Astrocyte (in vitro differentiated cells and primary cell): ENCODE measurements around the gene UGT1A9.

ENCODE experiments used
- EZH2 ChIP-seq: IDR thresholded peaks from 2 replicates; pipeline ENCODE4 v1.6.1; 2012; ENCODE audit warnings: mild to moderate bottlenecking, low read length, inconsistent platforms; ENCODE audit not compliant: insufficient read depth
- TF ChIP-seq, protein P1 (sequence below): IDR thresholded peaks from 2 replicates; pipeline ENCODE4 v1.5.1; 2011; ENCODE audit warnings: low read depth, mild to moderate bottlenecking, inconsistent platforms, low read length, moderate library complexity; ENCODE audit not compliant: insufficient read depth

DNA sequence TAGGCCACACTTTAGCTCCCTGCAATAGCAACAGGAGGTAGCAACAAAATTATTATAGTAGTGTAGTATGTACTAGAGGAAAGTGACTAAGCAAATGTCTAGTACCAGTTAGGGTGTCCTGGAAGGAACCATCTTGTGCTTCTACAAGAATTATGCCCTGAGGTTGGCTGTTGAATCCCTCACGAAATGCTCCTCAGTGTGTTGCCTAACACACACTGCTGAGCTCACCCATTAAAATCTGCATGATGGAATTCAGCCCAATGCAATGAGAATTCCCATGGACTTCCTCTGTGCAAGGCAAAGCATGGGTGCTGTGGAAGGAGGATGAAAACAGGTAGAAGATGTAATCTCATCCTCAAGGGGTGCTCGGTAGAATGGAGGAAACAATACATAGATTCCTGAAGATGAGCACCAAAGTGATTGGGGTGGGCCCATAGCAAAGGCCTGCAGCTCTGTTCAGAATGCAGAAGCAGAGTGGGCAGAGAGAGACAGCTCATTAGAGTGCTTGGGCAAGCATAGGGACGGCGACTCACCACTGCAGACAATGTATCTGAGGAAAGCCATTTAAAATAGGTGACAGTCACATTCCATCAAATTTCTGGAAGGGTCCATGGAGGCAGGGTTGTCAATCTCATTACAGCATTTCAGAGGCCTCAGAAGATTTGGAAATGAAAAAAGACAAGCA is 8.8 kb downstream of the UGT1A9 start:
- TF ChIP-seq, protein P1, sequence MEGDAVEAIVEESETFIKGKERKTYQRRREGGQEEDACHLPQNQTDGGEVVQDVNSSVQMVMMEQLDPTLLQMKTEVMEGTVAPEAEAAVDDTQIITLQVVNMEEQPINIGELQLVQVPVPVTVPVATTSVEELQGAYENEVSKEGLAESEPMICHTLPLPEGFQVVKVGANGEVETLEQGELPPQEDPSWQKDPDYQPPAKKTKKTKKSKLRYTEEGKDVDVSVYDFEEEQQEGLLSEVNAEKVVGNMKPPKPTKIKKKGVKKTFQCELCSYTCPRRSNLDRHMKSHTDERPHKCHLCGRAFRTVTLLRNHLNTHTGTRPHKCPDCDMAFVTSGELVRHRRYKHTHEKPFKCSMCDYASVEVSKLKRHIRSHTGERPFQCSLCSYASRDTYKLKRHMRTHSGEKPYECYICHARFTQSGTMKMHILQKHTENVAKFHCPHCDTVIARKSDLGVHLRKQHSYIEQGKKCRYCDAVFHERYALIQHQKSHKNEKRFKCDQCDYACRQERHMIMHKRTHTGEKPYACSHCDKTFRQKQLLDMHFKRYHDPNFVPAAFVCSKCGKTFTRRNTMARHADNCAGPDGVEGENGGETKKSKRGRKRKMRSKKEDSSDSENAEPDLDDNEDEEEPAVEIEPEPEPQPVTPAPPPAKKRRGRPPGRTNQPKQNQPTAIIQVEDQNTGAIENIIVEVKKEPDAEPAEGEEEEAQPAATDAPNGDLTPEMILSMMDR, result no peak
- TF ChIP-seq EZH2, result no peak
